GM12891 (cell line): ENCODE results near the gene SMIM5.
"Not testable (repeated sequence)": the region's sequence is repeated elsewhere in the genome, so short reads cannot be mapped to it uniquely, and the experiment has no call there.

Experiments
- DNase-seq: peaks from one replicate; pipeline ENCODE4 v3.0.0; 2011; ENCODE audit warnings: low spot score; ENCODE audit not compliant: insufficient read length
- FAIRE-seq: peaks from 2 replicates; lab custom pipeline; 2011; peaks lifted over from hg19 to GRCh38; lab: Jason Lieb, UNC
- PAX5 ChIP-seq: IDR thresholded peaks from 2 replicates; pipeline ENCODE4 v1.6.1; 2011; ENCODE audit warnings: low read length, moderate library complexity, mild to moderate bottlenecking; ENCODE audit not compliant: insufficient read depth, severe bottlenecking
- POLR2A ChIP-seq: IDR thresholded peaks from 2 replicates; pipeline ENCODE4 v1.6.1; 2011; ENCODE audit warnings: low read depth, low read length, control low read depth
- POLR2AphosphoS5 ChIP-seq: IDR thresholded peaks from 2 replicates; pipeline ENCODE4 v1.6.1; 2011; ENCODE audit warnings: low read depth, low read length, control low read depth
- POU2F2 ChIP-seq: IDR thresholded peaks from 2 replicates; pipeline ENCODE4 v1.6.1; 2011; ENCODE audit warnings: low read depth, mild to moderate bottlenecking, control low read depth, low read length, moderate library complexity
- SPI1 ChIP-seq: IDR thresholded peaks from 2 replicates; pipeline ENCODE4 v1.6.1; 2011; ENCODE audit warnings: low read depth, low read length, control low read depth
- TAF1 ChIP-seq: IDR thresholded peaks from 2 replicates; pipeline ENCODE4 v1.6.1; 2011; ENCODE audit warnings: low read depth, low read length, control low read depth

SMIM5 gene

GRCh38 chr17:75633486-75634375 is 497 bp downstream of the SMIM5 start:
- FAIRE-seq (peak; percentile 54), DNase-seq (peak; percentile 91)
- TF ChIP-seq SPI1 (no peak), POLR2AphosphoS5 (no peak), POU2F2 (no peak), POLR2A (no peak), PAX5 (no peak), TAF1 (no peak)

DNA sequence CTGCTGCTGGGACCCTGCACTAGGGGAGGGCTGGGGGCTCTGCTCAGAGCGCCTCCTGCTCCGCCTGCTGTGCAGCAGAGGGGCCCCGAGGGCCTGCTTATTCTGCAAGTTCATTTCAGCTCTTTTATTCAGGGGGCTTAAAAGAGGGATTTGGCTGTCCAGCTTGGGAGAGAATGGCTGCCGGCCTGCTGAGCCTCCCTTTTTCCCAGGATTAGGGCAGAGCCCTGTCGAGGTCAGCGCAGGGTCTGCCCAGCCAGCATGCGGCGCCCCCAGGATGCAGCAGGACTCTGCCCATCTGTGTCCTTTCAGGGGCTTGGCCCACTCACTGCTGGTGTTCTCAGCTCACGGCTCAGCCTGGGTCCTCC is 1.1 kb downstream of the SMIM5 start:
- no peak for DNase-seq
- no peak for FAIRE-seq
- TF ChIP-seq SPI1 (no peak), PAX5 (no peak), TAF1 (no peak), POLR2A (no peak), POLR2AphosphoS5 (no peak), POU2F2 (no peak)

- no peak for FAIRE-seq
- DNase-seq: no peak
- TF ChIP-seq POLR2A (no peak), PAX5 (no peak), POLR2AphosphoS5 (no peak), SPI1 (no peak), TAF1 (no peak), POU2F2 (no peak)
These were observed 1.7 kb downstream of the SMIM5 start for GRCh38 chr17:75634754-75635609.

DNA sequence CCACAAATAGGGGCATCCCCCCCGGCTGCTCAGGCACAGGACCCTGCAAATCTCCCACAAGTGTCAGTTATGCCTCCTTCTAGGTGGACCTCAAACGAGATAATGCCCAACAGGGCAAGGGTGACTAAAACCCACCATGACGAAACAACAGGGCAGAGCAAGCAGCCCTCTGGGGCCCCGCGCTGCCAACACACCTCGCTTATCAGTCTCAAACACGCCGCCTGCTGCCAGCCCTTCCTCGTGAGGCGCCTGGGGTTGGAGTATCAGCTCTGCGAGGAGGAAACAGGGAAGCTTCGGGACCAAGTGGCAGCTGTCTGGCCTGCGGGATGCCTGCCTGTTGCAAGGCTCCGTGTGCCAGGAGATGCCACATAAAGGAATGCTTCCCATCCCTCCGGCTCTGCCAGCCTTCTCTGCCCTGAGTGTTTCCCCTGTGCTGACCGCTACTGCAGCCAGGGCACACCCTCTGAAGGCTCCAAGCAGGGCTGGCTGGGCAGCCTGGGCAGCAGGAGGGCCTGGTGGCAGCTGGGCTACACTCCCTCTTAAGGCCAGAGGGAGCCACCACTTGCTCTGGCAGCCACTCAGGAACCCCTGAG is 2.5 kb downstream of the SMIM5 start:
- no peak for DNase-seq
- no peak for TF ChIP-seq POU2F2
- no peak for TF ChIP-seq TAF1
- no peak for TF ChIP-seq PAX5
- TF ChIP-seq POLR2AphosphoS5: no peak
- no peak for TF ChIP-seq POLR2A
- TF ChIP-seq SPI1: no peak
- no peak for FAIRE-seq

GRCh38 chr17:75636381-75637142 is 3.3 kb downstream of the SMIM5 start:
- TF ChIP-seq POU2F2 (no peak), SPI1 (no peak), POLR2A (no peak), POLR2AphosphoS5 (no peak), TAF1 (no peak), PAX5 (no peak)
- FAIRE-seq (no peak), DNase-seq (no peak)

DNA sequence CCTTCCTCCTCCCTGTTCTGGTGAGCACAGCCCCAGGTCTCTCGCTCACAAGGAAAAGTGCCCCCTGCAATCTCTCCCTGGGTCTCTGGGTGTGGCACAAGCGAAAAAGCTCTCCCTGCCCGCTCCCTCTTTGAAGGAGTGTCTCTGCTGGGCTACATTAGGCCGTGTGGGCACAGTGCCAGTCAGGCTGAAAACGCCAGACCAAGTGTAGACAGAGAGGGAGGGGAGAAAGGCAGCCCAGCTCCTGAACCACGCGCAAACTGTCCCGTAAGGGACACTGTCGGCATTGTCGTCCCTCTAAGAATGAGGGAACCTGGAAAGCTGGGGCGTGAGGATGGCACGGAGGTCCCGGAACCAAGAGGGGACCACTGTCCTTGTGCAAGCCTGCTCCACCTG is 3.9 kb downstream of the SMIM5 start:
- FAIRE-seq (no peak), DNase-seq (no peak)
- no peak for TF ChIP-seq POLR2A
- no peak for TF ChIP-seq POU2F2
- TF ChIP-seq SPI1: no peak
- TF ChIP-seq POLR2AphosphoS5: no peak
- TF ChIP-seq TAF1: no peak
- no peak for TF ChIP-seq PAX5

GRCh38 chr17:75637551-75637950 is 4.3 kb downstream of the SMIM5 start:
- FAIRE-seq: no peak
- DNase-seq: no peak
- no peak for TF ChIP-seq TAF1
- no peak for TF ChIP-seq POU2F2
- TF ChIP-seq PAX5: no peak
- TF ChIP-seq POLR2AphosphoS5: no peak
- TF ChIP-seq SPI1: no peak
- no peak for TF ChIP-seq POLR2A

- DNase-seq, FAIRE-seq: not testable (repeated sequence)
These were observed 4.8 kb downstream of the SMIM5 start for GRCh38 chr17:75638039-75638438.

DNA sequence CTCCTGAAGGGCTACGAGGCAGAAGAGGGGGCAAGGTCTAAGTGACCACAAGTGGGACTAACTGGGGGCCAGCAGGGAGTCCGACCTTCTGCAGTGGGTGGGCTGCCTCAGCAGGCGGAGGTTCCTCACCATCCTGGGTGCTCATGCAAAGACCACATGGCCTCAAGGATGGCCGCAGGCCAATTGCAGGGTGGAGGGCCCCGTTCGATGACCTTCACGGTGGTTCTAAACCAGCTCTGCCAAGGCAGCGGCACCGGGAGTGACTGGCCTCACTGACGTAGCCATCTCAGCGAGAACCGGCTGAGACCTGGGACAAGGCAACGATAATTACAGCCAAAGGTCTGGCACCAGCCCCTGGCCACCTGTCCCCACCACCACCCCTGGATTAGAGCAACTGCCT is 5.7 kb downstream of the SMIM5 start:
- FAIRE-seq: no peak
- TF ChIP-seq POLR2A (no peak), TAF1 (no peak), POU2F2 (no peak), POLR2AphosphoS5 (no peak), SPI1 (no peak), PAX5 (no peak)
- peak; percentile 3 for DNase-seq
